Measurements from ENCODE around the gene TLK2. TPM values are rescaled to one million over a fixed set of nuclear protein-coding genes. Genes with fewer than 3 reads are reported as not detected.

Gene TLK2
- total and polyA plus RNA-seq, 2 experiments from 2014 or later, result 19.6 to 56.1 TPM

DNA sequence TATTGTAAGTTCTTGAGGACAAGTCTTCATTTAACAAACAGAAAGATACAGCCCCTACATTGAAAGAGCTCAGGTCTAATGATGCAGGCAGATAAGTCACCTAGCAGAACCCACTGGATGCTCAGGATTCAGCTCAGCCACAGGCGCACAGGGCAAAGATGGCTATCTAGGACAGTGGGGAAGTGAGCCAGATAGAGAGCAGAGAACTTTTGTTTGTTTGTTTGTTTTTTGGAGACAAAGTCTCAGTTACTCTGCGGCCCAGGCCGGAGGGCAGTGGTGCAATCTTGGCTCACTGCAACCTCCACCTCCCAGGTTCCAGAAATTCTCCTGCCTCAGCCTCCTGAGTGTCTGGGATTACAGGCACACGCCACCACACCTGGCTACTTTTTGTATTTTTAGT is 34.6 kb upstream of the TLK2 start:
- no peak for ATAC-seq
- Mint-ChIP-seq H3K4me1 (no peaks in the 10 kb centered on the region), H3K27me3 (ENCODE audit: insufficient read depth, low read depth, poor library complexity) (no peaks in the 10 kb centered on the region), H3K4me3 (no peak overlapping the region), H3K27ac (no peak overlapping the region), H3K9me3 (no peaks in the 10 kb centered on the region), H3K36me3 (ENCODE audit: low read depth) (peaks cover 76% of the 10 kb centered on the region)
- Histone ChIP-seq H3K36me3 (ENCODE audit: insufficient read depth) (peaks cover 51% of the 10 kb centered on the region), H3K4me3 (no peak overlapping the region), H4K20me1 (replicated peaks; ENCODE audit: insufficient read depth) (no peaks in the 10 kb centered on the region), H3K4me1 (ENCODE audit: insufficient read depth) (no peaks in the 10 kb centered on the region), H2AFZ (no peak overlapping the region), H3K4me2 (no peak overlapping the region), H3K9me2 (ENCODE audit: insufficient read depth) (no peaks in the 10 kb centered on the region), H3F3A (replicated peaks; ENCODE audit: low read depth) (no peaks in the 10 kb centered on the region), H3K27me3 (ENCODE audit: insufficient read depth) (no peaks in the 10 kb centered on the region), H3K79me2 (replicated peaks; ENCODE audit: insufficient read depth) (no peaks in the 10 kb centered on the region), H3K27ac (ENCODE audit: low read depth) (no peak overlapping the region)
- no peak for DNase-seq (ENCODE audit: low spot score)
- TF ChIP-seq JUNB (IDR thresholded peaks at IDR 0.05; ENCODE audit: unreplicated experiment), result no peak
- TF ChIP-seq CTCF (conservative IDR thresholded peaks at IDR 0.05; ENCODE audit: low read depth in 2 of 2), result no peak
- no peak for TF ChIP-seq ZNF331 (CRISPR knock-in tag; IDR thresholded peaks at IDR 0.05; ENCODE audit: low read depth)
- TF ChIP-seq, protein P1, sequence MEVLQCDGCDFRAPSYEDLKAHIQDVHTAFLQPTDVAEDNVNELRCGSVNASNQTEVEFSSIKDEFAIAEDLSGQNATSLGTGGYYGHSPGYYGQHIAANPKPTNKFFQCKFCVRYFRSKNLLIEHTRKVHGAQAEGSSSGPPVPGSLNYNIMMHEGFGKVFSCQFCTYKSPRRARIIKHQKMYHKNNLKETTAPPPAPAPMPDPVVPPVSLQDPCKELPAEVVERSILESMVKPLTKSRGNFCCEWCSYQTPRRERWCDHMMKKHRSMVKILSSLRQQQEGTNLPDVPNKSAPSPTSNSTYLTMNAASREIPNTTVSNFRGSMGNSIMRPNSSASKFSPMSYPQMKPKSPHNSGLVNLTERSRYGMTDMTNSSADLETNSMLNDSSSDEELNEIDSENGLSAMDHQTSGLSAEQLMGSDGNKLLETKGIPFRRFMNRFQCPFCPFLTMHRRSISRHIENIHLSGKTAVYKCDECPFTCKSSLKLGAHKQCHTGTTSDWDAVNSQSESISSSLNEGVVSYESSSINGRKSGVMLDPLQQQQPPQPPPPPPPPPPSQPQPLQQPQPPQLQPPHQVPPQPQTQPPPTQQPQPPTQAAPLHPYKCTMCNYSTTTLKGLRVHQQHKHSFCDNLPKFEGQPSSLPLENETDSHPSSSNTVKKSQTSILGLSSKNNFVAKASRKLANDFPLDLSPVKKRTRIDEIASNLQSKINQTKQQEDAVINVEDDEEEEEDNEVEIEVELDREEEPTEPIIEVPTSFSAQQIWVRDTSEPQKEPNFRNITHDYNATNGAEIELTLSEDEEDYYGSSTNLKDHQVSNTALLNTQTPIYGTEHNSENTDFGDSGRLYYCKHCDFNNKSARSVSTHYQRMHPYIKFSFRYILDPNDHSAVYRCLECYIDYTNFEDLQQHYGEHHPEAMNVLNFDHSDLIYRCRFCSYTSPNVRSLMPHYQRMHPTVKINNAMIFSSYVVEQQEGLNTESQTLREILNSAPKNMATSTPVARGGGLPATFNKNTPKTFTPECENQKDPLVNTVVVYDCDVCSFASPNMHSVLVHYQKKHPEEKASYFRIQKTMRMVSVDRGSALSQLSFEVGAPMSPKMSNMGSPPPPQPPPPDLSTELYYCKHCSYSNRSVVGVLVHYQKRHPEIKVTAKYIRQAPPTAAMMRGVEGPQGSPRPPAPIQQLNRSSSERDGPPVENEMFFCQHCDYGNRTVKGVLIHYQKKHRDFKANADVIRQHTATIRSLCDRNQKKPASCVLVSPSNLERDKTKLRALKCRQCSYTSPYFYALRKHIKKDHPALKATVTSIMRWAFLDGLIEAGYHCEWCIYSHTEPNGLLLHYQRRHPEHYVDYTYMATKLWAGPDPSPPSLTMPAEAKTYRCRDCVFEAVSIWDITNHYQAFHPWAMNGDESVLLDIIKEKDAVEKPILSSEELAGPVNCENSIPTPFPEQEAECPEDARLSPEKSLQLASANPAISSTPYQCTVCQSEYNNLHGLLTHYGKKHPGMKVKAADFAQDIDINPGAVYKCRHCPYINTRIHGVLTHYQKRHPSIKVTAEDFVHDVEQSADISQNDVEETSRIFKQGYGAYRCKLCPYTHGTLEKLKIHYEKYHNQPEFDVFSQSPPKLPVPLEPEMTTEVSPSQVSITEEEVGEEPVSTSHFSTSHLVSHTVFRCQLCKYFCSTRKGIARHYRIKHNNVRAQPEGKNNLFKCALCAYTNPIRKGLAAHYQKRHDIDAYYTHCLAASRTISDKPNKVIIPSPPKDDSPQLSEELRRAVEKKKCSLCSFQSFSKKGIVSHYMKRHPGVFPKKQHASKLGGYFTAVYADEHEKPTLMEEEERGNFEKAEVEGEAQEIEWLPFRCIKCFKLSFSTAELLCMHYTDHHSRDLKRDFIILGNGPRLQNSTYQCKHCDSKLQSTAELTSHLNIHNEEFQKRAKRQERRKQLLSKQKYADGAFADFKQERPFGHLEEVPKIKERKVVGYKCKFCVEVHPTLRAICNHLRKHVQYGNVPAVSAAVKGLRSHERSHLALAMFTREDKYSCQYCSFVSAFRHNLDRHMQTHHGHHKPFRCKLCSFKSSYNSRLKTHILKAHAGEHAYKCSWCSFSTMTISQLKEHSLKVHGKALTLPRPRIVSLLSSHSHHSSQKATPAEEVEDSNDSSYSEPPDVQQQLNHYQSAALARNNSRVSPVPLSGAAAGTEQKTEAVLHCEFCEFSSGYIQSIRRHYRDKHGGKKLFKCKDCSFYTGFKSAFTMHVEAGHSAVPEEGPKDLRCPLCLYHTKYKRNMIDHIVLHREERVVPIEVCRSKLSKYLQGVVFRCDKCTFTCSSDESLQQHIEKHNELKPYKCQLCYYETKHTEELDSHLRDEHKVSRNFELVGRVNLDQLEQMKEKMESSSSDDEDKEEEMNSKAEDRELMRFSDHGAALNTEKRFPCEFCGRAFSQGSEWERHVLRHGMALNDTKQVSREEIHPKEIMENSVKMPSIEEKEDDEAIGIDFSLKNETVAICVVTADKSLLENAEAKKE (CRISPR knock-in tag; IDR thresholded peaks at IDR 0.05), result no peak
- TF ChIP-seq STAT1 (IDR thresholded peaks at IDR 0.05; ENCODE audit: unreplicated experiment), result no peak
- no peak for TF ChIP-seq EZH2 (IDR thresholded peaks at IDR 0.05; ENCODE audit: low read depth, unreplicated experiment)
- TF ChIP-seq ETS1 (IDR thresholded peaks at IDR 0.05), result no peak
- no peak for TF ChIP-seq ZNF114 (CRISPR knock-in tag; IDR thresholded peaks at IDR 0.05)
- TF ChIP-seq CREB1 (CRISPR knock-in tag; IDR thresholded peaks at IDR 0.05; ENCODE audit: low read depth), result no peak
- TF ChIP-seq POLR2AphosphoS5 (IDR thresholded peaks at IDR 0.05; ENCODE audit: low read depth), result no peak
- no peak for TF ChIP-seq REST (IDR thresholded peaks at IDR 0.05; ENCODE audit: unreplicated experiment)
- TF ChIP-seq EZH2phosphoT487 (IDR thresholded peaks at IDR 0.05; ENCODE audit: unreplicated experiment), result no peak
- TF ChIP-seq NANOG (IDR thresholded peaks at IDR 0.05; ENCODE audit: borderline replicate concordance), result no peak
